ENCODE measurements around the gene ASTN2. TPM values are rescaled to one million over a fixed set of nuclear protein-coding genes. Genes with fewer than 3 reads are reported as not detected.

Gene ASTN2
- total and polyA plus RNA-seq, 2 donors (not counting 3 experiments of a cell fraction or from before 2014, with no cell fraction given) = 1.0 to 1.9 TPM

DNA sequence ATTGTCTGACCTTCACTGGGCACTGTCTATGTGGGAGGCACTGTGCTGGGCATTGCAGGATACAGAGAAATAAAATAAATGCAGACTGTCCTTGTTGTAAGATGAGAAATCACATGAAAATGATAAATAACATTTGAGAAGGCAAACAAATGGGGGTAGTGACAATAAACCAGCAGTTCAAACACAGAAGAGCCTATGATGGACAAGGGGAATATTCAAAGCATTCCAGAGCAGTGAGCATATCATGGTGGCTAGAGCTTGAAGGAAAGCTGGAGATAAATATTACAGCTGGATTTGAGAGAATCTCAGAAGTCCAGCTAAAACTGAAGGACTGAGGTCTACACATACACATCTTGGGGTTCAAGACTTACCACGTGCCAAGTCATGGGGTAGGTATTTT, 209.9 kb downstream of the ASTN2 start:
- Histone ChIP-seq H3K9ac (replicated peaks; ENCODE audit: extremely low read depth, insufficient read depth, low read length) (no peak overlapping the region), H3K4me1 (ENCODE audit: control insufficient read depth, extremely low read depth, insufficient read depth, low read length) (no peaks in the 10 kb centered on the region), H3K36me3 (ENCODE audit: control insufficient read depth in 2 of 2, extremely low read depth in 1 of 2, insufficient read depth in 2 of 2, low read length in 2 of 2) (no peaks in the 10 kb centered on the region), H3K79me2 (ENCODE audit: control insufficient read depth, insufficient read depth, low read length) (no peaks in the 10 kb centered on the region), H3K4me2 (ENCODE audit: insufficient read depth, low read length) (no peak overlapping the region), H4K20me1 (replicated peaks; ENCODE audit: control insufficient read depth, extremely low read depth, insufficient read depth, low read length) (no peaks in the 10 kb centered on the region), H2AFZ (ENCODE audit: low read depth, low read length) (no peak overlapping the region), H3K9me3 (replicated peaks; ENCODE audit: control insufficient read depth, insufficient read depth, low read length) (peaks cover 2% of the 10 kb centered on the region), H3K9me1 (replicated peaks; ENCODE audit: control insufficient read depth, extremely low read depth, insufficient read depth, low read length) (no peaks in the 10 kb centered on the region), H3K4me3 (replicated peaks in 1 of 3; ENCODE audit: insufficient read depth in 1 of 3, low read depth in 1 of 3, low read length in 3 of 3) (no peak overlapping the region), H3K27ac (ENCODE audit: insufficient read depth, low read depth, low read length) (no peak overlapping the region), H3K27me3 (ENCODE audit: control insufficient read depth in 2 of 2, insufficient read depth in 2 of 2, low read length in 2 of 2) (no peaks in the 10 kb centered on the region)
- FAIRE-seq = no peak
- ChIA-PET CTCF (no interaction called here), POLR2A (no interaction called here)
- dilution Hi-C loops (cut with MboI; ENCODE audit: extremely low pct_ligation_motif_present, low sequenced_read_pairs) = no loop called here
- TF ChIP-seq GATA2 (IDR thresholded peaks at IDR 0.05; ENCODE audit: insufficient read depth, insufficient read length, low read depth, low read length) (no peak), MYC (IDR thresholded peaks at IDR 0.05; ENCODE audit: low read depth, low read length) (no peak), EZH2 (IDR thresholded peaks at IDR 0.05; ENCODE audit: borderline replicate concordance, low read depth, low read length, severe bottlenecking) (no peak), JUN (IDR thresholded peaks at IDR 0.05; ENCODE audit: borderline replicate concordance, insufficient read depth, insufficient read length, low read depth) (no peak), POLR2AphosphoS5 (IDR thresholded peaks at IDR 0.05; ENCODE audit: insufficient read depth, low read depth, low read length) (no peak), FOS (IDR thresholded peaks at IDR 0.05; ENCODE audit: borderline replicate concordance, insufficient read depth, low read length) (no peak), POLR2A (IDR thresholded peaks at IDR 0.05; ENCODE audit: low read depth, low read length) (no peak)
- TF ChIP-seq, protein P1, sequence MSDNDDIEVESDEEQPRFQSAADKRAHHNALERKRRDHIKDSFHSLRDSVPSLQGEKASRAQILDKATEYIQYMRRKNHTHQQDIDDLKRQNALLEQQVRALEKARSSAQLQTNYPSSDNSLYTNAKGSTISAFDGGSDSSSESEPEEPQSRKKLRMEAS (IDR thresholded peaks at IDR 0.05; ENCODE audit: insufficient read depth, insufficient read length) = no peak
- TF ChIP-seq, protein P2, sequence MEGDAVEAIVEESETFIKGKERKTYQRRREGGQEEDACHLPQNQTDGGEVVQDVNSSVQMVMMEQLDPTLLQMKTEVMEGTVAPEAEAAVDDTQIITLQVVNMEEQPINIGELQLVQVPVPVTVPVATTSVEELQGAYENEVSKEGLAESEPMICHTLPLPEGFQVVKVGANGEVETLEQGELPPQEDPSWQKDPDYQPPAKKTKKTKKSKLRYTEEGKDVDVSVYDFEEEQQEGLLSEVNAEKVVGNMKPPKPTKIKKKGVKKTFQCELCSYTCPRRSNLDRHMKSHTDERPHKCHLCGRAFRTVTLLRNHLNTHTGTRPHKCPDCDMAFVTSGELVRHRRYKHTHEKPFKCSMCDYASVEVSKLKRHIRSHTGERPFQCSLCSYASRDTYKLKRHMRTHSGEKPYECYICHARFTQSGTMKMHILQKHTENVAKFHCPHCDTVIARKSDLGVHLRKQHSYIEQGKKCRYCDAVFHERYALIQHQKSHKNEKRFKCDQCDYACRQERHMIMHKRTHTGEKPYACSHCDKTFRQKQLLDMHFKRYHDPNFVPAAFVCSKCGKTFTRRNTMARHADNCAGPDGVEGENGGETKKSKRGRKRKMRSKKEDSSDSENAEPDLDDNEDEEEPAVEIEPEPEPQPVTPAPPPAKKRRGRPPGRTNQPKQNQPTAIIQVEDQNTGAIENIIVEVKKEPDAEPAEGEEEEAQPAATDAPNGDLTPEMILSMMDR (IDR thresholded peaks at IDR 0.05; ENCODE audit: extremely low read depth in 1 of 2, insufficient read depth in 1 of 2, low read depth in 1 of 2, low read length in 2 of 2) = no peak
- no peak for DNase-seq (ENCODE audit: low read depth, low spot score)
- BruUV-seq (replicated peaks) = no TSS peak
- intact Hi-C loops (cut with micrococcal nuclease) = no loop called here

Measured in endothelial cell of umbilical vein (primary cell).